HCT116 (cell line): ENCODE measurements around the gene HMGCS2. TPM values are rescaled to one million over a fixed set of nuclear protein-coding genes. Genes with fewer than 3 reads are reported as not detected.

Experiments used
- ATAC-seq: fragments of 200-7000 bp; cut with Tn5 transposase; 2 replicates; pipeline ENCODE4 v1.9.1; 2020; ENCODE audit warnings: mild to moderate bottlenecking, moderate library complexity
- BruUV-seq: library from RNA; stranded (reverse); fragments of 400-500 nt; replicated peaks from 2 replicates; lab custom pipeline; 2021; lab: Mats Ljungman, UMichigan
- CTCF ChIA-PET: fragments of 300-600 bp; sonication (Branson Sonifier 250); formaldehyde crosslinking; loops from one replicate; lab custom pipeline; 2021; ENCODE audit warnings: antibody characterized with exemption; lab: Charles Lee
- POLR2A ChIA-PET: fragments of 300-600, 350-600 bp; sonication (Branson Sonifier 250); formaldehyde crosslinking; loops from one replicate; lab custom pipeline; 2021; ENCODE audit warnings: antibody characterized with exemption; lab: Charles Lee
- RAD21 ChIA-PET, 2 experiments: fragments of 300-600 bp; sonication (Branson Sonifier 250); formaldehyde crosslinking; loops; one replicate each; lab custom pipeline; 2023; ENCODE audit warnings: low total read pairs in 2 of 2; ENCODE audit not compliant: uncharacterized antibody in 2 of 2, unreplicated experiment in 2 of 2, low non-redundant PET in 1 of 2; lab: Charles Lee
- DNase-seq: peaks from one replicate; pipeline ENCODE4 v3.0.0-alpha.2; 2010; ENCODE audit warnings: low read depth, low spot score
- H2AFZ ChIP-seq: fragments of 200-600 bp; shearing (Covaris generic), sonication (generic); 2 replicates; pipeline ENCODE4 v1.6.1; 2017; ENCODE audit warnings: low read depth, mixed run types, mixed read lengths, antibody characterized with exemption, low read length; ENCODE audit not compliant: poor library complexity, severe bottlenecking
- H3K27ac ChIP-seq: 2 replicates; pipeline ENCODE4 v1.5.1; 2012; ENCODE audit warnings: low read depth, low read length
- H3K27me3 ChIP-seq: fragments of 200-600 bp; sonication (generic); 2 replicates; pipeline ENCODE4 v1.6.1; 2016; ENCODE audit warnings: mixed run types, low read length, mixed read lengths; ENCODE audit not compliant: insufficient read depth
- H3K36me3 ChIP-seq, 2 experiments: fragments of 200-500 bp in 1 of 2; fragments of 200-600 bp in 1 of 2; sonication (Bioruptor generic) in 1 of 2; sonication (generic) in 1 of 2; 2 replicates each; pipeline versions ENCODE4 v1.5.1 to v1.6.1; 2014 to 2016; ENCODE audit warnings: low read length in 2 of 2, inconsistent platforms in 1 of 2, mixed read lengths in 1 of 2, mixed run types in 1 of 2; ENCODE audit not compliant: insufficient read depth in 2 of 2, control insufficient read depth in 1 of 2
- H3K4me1 ChIP-seq, 2 experiments: fragments of 200-600 bp in 1 of 2; sonication (generic) in 1 of 2; 2 replicates each; pipeline versions ENCODE4 v1.5.1 to v1.6.1; 2012 to 2017; ENCODE audit warnings: low read length in 2 of 2, inconsistent platforms in 1 of 2, mild to moderate bottlenecking in 1 of 2, mixed read lengths in 1 of 2, mixed run types in 1 of 2, moderate library complexity in 1 of 2; ENCODE audit not compliant: insufficient read depth in 2 of 2, control insufficient read depth in 1 of 2
- H3K4me2 ChIP-seq: fragments of 200-600 bp; sonication (generic); 2 replicates; pipeline ENCODE4 v1.6.1; 2017; ENCODE audit warnings: mixed run types, low read length, mixed read lengths
- H3K4me3 ChIP-seq, 2 experiments: fragments of 200-600 bp in 1 of 2; sonication (generic) in 1 of 2; replicated peaks in 1 of 2; 2 replicates each; pipeline ENCODE4 v1.5.1; 2011 to 2016; ENCODE audit warnings: low read length in 2 of 2, control low read depth in 1 of 2, low read depth in 1 of 2, mild to moderate bottlenecking in 1 of 2, mixed read lengths in 1 of 2, mixed run types in 1 of 2
- H3K79me2 ChIP-seq: fragments of 200-600 bp; sonication (generic); 2 replicates; pipeline ENCODE4 v1.6.1; 2017; ENCODE audit warnings: mild to moderate bottlenecking, mixed run types, low read length, moderate library complexity, mixed read lengths; ENCODE audit not compliant: insufficient read depth
- H3K9ac ChIP-seq: fragments of 200-600 bp; sonication (generic); 2 replicates; pipeline ENCODE4 v1.6.1; 2016; ENCODE audit warnings: low read length, mixed read lengths
- H3K9me2 ChIP-seq: fragments of 200-600 bp; sonication (generic), shearing (Covaris generic); 2 replicates; pipeline ENCODE4 v1.6.1; 2017; ENCODE audit warnings: mixed run types, mild to moderate bottlenecking, moderate library complexity; ENCODE audit not compliant: insufficient read depth
- H3K9me3 ChIP-seq, 2 experiments: fragments of 200-500 bp in 1 of 2; fragments of 200-600 bp in 1 of 2; sonication (Bioruptor generic) in 1 of 2; sonication (generic) in 1 of 2; 2 replicates each; pipeline ENCODE4 v1.6.1; 2014 to 2017; ENCODE audit warnings: low read length in 2 of 2, mixed read lengths in 2 of 2, inconsistent platforms in 1 of 2, low read depth in 1 of 2, mild to moderate bottlenecking in 1 of 2, mixed run types in 1 of 2, moderate library complexity in 1 of 2; ENCODE audit not compliant: control insufficient read depth in 1 of 2, insufficient read depth in 1 of 2
- H4K20me1 ChIP-seq: fragments of 200-600 bp; sonication (generic), shearing (Covaris generic); 2 replicates; pipeline ENCODE4 v1.6.1; 2017; ENCODE audit warnings: mixed run types, mild to moderate bottlenecking, moderate library complexity; ENCODE audit not compliant: insufficient read depth
- FOSL1 ChIP-seq: IDR thresholded peaks from 2 replicates; pipeline ENCODE4 v1.6.1; 2012; ENCODE audit warnings: low read depth
- POLR2A ChIP-seq: IDR thresholded peaks from 2 replicates; pipeline ENCODE4 v1.7.0; 2011; ENCODE audit warnings: borderline replicate concordance; ENCODE audit not compliant: insufficient read depth, insufficient read length; ENCODE audit errors: extremely low read depth
- REST ChIP-seq: IDR thresholded peaks from 2 replicates; pipeline ENCODE4 v1.6.1; 2012; ENCODE audit warnings: low read depth
- intact Hi-C: fragments of 100-400 bp; cut with micrococcal nuclease; formaldehyde crosslinking; loops from 2 replicates; pipeline ENCODE4 v1.10.0; 2022
- total RNA-seq: library from RNA; stranded (reverse); gene quantifications from one replicate; pipeline ENCODE4 v1.2.1, GENCODE V29; 2021; ENCODE audit not compliant: unreplicated experiment
- TF ChIP-seq, protein P1 (sequence below): IDR thresholded peaks from 2 replicates; pipeline ENCODE4 v1.6.1; 2012

Gene HMGCS2
- total RNA-seq, 1 experiment from 2014 or later = 0.20 TPM

DNA sequence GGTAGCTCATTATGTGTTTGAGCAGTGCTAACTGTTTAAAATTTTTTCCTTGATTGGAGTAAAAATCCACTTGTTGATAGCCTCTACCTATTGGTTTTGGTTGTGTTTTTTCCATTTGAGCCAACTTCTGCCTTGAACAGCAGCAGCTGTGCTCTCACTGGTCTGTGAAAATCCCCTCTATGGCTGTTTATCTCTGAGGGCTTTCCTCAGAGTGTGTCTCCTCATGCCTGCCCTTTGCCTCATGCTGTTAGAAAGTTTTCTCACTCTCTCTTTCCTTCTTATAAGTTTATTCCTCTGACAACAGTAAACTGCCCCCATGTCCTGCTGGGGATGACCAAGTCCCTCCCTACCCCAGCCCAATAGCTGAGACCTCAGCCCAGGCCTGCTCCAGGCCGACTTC lies 28.5 kb upstream of the HMGCS2 start:
- Histone ChIP-seq H3K79me2 (no peaks in the 10 kb centered on the region), H4K20me1 (no peaks in the 10 kb centered on the region), H3K4me1 (no peaks in the 10 kb centered on the region), H3K27me3 (no peaks in the 10 kb centered on the region), H3K4me3 (no peak overlapping the region)
- CTCF ChIA-PET = interaction anchor here (1.0 kb wide), 1 partner anchor 12 kb away, joined by 4 read pairs; no protein-coding TSS in a partner anchor
- POLR2A ChIA-PET = no interaction called here
- RAD21 ChIA-PET = no interaction called here
- ATAC-seq = no peak
- no peak for TF ChIP-seq FOSL1
- TF ChIP-seq REST = no peak
- no peak for TF ChIP-seq POLR2A
- TF ChIP-seq, protein P1, sequence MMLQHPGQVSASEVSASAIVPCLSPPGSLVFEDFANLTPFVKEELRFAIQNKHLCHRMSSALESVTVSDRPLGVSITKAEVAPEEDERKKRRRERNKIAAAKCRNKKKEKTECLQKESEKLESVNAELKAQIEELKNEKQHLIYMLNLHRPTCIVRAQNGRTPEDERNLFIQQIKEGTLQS = no peak
- TF ChIP-seq, all 23 proteins: peak for 0
- Histone ChIP-seq H3K9me2 (no peaks in the 10 kb centered on the region), H2AFZ (no peak overlapping the region), H3K27ac (no peak overlapping the region), H3K4me2 (no peak overlapping the region), H3K36me3 (no peaks in the 10 kb centered on the region), H3K9me3 (no peaks in the 10 kb centered on the region), H3K9ac (no peak overlapping the region)
- DNase-seq = no peak
- intact Hi-C loops = no loop called here
- BruUV-seq = no TSS peak
